ENCODE measurements around the gene LRRC4C.
A peak's percentile ranks its signal among the peaks of the same experiment; 100 is the strongest.

LRRC4C gene

DNA sequence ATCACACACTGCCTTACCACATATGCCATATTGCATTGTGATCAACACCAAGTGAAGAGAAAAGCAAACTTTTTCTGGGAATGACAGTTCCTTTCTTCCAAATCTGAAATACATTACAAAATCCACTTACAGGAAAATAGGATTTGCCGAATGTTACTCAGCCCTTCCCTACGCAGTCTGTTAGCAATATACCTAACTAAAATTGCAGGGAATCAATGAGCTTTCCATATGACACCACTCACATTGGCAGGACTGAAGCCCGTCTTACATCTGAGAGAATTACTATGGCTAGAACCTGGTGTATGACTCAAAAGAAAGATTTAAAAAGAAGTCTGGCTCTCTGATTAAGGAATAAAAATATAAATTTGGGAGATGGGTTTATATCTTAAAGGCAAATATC is 136.0 kb downstream of the LRRC4C start:
- DNase-seq: no peak

DNA sequence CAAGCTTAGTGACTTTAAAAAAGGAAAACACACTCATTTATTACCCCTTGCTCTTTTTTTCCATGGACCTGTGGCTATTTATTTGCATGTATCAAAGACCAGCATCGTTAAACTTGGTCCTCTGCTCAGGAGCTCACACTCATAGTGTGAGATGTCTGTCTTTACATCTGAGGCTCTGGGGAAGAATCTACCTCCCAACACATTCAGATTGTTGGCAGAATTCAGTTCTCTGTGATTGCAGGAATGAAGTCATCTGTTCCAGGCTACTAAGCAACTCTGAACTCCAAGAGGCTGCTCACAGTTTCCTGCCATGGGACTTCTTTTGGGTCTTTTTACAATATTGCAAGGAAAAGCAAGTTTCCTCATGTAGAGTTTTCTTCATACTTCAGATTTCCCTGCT is 138.8 kb downstream of the LRRC4C start:
- DNase-seq: peak; percentile 21

DNA sequence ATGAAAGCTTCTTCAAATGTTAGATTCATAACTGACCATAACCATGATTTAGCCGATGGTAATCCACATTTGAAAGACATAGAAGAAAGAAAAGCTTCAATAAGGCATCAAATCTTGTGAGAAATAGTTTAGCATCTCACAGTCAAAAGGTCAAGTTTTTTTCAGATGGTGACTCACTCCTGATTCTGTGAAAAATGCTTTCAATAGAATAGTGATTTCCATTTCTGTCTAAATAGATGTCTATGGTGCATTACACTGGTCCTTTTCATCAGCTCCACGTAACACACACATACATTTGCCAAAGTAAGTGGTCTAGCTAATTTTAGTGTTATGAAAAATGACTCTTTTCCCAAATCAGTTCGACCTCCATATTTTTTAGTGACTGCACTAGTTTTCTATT is 139.2 kb downstream of the LRRC4C start:
- peak; percentile 55 for DNase-seq

DNA sequence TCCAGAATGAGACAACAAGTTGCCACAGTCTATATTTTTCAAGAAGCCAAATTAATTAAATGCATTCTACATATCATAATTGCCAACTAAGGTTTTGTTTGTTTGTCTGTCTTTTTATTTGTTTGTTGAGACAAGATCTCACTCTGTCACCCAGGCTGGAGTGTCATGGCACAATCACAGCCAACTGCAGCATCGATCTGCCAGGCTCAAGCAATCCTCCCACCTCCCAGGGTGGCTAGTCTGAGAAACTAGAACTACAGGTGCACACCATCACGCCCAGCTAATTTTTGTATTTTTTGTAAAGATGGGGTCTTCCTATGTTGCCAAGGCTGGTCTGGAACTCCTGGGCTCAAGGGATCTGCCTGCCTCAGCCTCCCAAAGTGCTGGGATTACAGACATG is 140.0 kb downstream of the LRRC4C start:
- DNase-seq: no peak

DNA sequence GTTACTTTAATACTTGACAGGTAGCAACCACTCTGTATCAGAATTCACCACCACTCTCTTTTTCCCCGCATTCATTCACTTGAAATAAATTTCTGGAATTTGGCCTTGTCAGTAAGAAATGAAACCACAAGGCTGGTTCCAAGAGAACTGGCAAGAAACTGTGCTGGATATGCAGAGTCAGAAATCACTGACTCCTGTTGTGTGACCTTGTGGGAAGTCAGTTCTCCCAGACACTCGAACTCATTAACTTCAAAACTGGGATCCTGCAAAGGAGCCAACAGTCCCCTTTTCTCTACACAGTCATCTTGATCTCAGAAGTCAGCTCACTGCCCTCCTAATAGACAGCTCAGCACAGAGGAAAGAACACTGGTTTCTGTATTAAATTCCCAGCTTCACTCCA is 142.7 kb downstream of the LRRC4C start:
- peak; percentile 83 for DNase-seq

DNA sequence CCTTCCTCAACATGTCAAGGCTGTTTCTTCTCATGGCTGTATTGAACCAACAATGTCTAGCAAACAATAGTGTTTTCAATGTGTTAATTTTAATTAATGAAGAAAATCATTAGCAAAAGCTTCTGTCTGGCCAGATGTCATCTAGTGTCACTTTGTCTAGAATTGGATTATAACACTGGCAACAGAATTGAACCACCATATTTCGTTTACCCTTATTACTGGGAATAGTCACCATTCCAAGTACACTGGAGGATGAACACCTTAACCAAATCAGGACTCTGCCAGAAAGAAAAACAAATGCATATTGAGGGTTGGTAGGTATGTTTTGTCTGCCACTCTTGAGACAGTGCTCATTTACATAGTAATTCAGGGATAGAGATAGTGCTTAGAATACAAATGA is 146.2 kb downstream of the LRRC4C start:
- DNase-seq: no peak

DNA sequence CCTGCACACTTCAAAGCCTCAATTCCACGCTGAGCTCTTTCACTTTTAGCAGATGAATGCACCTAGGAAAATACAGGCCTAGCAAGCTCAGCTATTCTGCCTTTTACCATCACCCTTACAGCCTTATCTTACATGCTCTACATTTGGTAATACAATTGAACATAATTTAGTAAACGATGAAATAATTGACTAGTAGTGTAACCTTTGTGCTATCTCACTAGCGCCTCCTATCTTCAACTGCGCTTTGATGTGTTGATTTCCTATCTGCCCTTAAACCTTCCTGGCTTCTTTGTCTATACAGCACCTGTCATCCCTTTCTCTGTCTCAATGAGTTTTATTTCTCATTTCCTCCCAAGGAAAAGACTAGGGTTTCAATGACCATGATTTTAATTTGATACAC is 149.7 kb downstream of the LRRC4C start:
- no peak for DNase-seq

DNA sequence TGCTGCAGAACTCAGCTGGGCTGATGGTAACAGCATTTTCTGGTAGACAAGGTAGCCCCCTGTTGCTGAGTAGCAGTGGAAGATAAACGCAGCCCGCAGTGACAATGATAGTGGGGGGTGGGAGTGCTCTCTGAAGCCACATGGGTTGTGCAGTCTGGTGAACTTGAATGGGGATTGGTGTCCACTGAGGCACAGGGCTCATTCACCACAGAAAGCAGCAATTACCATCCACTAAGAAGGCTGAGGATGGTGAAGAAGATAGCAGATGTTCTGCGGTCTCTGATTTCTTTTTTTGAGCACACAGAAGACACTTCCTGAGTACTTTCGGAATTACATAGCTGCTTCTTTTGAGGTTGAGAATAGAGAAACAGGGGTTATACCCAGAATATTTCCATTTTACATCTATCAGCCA is 150.3 kb downstream of the LRRC4C start:
- DNase-seq: no peak

DNA sequence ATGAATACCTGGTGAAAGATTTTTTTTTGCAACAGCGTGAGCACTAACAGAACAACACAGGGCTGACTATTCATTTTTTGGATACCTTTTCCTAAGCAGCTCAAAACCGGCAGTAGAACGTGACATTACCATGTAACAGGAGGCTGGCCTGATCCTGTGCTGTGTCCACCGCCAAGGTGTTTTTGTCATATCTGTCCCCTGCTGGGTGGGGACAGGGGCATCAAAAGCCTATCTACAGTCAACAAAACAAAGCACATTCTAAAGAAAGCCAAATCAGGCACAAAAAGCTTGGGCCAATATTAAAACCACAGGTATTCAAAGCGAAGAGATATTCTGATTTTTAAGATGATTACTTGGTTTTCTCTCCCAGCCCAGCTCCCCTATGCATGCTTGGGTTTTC is 151.2 kb downstream of the LRRC4C start:
- DNase-seq: no peak

DNA sequence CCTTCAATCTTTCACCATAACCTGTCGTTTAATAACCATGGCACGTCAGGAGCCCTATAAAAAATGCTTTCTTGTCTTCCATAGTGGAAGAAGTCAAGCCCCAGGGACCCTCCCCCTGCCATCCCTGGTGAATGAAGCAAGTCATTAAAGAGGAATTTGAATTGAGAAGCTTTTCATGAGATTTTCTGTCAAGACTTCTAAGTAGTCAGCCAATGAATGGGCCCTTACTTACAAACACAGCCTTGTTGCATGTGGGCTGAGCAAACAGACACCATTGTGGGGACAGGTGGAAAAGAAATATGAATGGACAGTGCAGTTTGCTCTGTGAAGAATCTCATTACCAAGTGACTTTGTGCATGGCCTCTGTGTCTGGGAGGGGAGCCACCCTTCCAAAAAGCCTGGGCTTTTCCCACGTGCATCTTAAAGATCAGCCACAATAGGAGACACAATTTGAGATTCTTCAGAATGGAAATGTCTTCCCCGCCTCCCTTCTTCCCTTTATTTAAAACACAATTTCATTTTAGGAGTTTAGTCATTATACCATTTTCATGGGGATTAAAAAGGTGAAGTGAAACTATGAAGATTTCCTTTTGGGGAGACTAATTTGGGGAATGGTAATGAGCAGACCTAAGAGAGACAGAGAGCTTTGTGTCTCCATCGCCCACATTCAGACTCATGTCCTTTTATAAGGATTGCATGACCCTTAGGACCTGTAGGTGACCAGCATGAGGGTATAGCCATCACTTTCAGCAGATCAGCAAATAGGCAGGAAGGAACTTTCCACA is 152.0 kb downstream of the LRRC4C start:
- peak; percentile 16 for DNase-seq

DNA sequence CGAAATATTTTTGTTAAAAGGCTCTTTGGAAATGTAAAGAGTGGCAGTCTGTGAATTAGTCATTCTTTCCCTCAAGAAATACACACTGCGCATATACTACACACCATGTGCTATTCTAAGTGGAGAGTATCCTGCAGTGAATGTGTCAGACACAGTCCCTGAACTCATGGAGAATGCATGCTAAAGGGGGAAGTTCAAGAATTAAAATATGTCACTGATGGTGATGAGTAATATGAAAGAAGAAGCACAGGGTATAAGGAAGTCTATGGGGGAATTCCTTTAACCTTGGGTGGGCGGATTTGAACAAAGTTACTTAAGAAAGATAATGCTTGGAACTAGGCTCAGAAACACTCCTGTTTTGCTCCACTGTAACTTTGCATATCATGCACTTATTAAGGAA is 153.0 kb downstream of the LRRC4C start:
- DNase-seq: peak; percentile 87

DNA sequence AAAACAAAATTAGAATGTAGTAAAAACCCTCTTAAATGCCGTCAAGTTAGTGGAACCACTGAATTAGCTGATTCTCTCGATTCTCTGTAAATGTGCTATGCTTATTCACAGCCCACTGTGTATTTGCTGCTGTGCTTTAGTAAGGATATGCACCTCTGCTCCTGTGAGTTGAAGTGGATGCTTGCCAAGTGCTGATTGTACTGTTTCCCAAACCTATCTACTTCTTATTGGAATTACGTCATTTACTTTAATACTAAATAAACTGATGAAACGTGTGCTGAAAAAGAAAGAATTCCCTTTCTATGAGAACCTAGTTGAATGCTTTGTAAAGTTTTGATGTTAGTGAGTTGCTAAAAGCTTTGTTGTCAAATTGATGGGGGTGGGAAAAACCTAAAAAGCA is 158.4 kb downstream of the LRRC4C start:
- DNase-seq: peak; percentile 66

DNA sequence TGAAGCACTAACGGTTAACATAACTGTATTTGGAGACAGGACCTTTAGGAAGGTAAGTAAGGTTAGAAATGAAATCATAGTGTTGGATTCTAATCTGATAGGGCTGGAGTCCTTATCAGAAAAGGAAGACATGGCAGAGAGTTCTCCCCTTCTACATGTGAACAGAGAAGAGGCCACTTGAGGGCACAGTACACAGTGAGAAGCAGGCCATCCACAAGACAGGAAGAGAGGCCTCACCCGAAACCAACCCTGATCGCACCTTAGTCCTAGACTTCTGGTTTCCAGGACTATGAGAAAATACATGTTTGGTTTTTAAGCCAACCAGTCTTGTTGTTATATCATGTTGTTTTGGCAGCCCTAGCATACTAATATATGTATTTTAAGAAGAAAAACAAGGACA is 170.0 kb downstream of the LRRC4C start:
- DNase-seq: no peak

DNA sequence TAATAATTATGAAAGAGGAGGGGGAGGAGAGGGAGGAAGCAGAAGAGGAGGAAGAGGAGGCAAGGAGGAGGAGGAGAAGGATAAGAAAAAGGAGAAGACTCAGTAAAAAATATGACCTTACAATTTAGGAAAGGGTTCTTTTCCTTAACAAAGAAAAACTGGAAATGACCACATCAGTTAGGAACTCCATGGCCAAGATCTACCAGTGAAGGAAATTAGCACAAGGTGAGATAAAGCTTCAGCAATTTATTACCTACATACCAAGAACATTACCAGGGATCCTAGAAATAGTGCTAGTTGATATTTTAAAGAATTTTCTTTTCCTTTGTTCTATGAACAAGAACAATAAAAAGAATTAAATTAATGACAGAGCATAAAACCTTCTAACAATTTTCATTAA is 172.7 kb downstream of the LRRC4C start:
- DNase-seq: no peak

DNA sequence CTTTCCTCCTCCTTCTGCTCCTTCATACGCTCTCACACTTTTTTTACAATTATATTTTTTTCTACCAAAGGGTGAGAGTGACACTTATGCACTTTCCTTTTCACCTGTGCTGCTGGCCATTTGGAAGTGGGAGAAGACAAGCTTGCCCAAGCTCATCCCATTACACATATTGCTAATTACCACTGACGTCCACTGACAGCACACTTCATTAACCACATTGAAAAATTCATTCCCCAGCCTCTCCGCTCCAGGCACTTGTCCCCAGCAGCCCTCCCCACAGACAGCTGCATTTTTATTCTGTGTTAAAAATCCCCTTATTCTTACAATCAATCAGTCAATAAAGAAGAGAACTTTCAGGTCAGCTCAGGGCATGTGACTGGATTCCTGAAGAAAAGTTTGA is 175.1 kb downstream of the LRRC4C start:
- no peak for DNase-seq

DNA sequence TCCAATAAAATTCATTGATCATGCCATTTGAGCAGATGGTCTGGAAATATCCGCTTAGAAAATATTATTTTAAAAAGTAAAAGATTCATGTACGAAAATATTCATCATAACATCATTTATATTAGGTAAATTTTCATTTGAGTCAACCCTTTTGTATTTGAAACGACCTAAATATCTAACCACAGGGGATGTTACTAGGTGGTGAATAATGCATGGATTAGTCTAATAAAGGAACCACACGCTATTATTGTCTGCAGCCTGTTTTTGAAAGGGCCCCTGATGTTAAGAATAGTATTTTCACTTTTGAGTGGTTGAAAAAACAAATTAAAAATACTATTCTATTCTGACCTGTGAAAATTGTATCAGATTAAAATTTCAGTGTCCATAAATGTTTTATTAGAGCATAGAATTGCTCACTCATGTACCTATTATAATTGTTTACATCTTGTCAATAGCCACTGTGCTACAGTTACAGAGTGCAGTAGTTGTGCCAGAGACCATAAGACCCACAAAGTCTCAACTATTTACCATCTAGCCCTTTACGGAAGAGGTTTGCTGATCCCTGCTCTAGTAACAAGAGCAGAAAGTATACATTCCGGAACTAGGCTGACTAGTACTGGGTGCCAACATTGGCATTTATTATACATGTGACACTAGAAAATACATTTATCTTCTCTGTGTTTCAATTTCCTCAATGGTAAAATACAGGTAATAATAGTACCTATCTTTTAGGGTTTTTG is 176.1 kb downstream of the LRRC4C start:
- peak; percentile 71 for DNase-seq

DNA sequence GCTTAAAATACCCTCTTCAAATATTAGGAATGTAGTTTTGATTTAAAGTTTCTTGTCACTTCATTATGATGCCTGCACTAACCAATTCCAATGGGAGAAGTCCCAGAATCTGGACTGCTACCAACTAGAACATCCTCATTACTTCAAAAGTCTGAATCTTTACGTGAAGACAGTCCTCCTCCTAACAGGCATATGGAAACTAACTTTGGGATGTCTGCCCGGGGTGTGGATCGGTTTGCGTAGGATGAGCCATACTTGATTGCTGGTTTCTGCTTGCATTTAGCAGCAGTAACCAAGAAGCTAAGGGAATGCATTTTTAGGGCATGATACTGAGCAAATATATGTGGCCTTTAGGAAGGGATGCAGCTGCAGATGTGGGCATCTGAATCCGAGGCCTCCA is 177.1 kb downstream of the LRRC4C start:
- peak; percentile 92 for DNase-seq

DNA sequence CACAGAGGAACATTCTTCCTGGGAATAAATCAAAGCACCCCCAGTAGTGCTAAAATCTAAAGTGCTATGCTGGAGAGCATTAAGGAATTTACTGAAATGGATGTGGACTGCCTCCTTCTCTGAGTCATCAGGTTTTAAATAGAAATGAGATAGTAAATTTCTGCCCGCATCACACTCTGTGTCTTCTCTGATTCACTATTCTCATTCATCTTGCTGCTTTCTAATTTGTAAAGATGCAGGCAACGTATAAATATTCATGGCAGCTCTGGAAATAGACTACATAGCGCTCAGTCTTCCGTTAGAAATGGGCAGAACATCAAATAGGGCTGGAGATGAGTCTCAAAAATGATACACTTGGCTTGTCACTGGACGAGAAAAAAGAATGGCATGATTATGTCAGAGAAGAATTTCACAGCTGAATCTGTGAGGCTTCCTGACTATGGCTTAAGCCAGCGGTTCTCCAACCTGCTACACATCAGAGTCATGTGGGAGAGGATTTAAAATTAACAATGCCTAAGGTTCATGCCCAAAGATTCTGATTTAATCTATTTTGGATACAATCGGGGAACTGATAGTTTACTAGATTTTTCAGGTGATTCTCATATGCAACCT is 178.2 kb downstream of the LRRC4C start:
- peak; percentile 97 for DNase-seq

DNA sequence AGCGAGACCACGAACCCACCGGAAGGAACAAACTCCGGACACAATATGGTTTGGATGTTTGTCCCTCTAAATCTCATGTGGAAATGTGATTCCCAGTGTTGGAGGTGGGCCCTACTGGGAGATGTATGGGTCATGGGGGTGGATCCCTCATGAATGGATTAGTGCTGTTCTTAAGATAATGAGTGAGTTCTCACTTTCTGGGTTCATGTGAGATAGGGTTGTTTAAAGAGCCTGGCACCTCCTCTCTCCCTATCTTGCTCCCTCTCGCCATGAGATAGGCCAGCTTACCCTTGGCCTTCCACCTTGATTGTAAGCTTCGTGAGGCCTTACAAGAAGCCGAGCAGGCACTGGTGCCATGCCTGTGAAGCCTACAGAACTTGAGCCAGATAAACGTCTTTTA is 184.6 kb downstream of the LRRC4C start:
- no peak for DNase-seq

DNA sequence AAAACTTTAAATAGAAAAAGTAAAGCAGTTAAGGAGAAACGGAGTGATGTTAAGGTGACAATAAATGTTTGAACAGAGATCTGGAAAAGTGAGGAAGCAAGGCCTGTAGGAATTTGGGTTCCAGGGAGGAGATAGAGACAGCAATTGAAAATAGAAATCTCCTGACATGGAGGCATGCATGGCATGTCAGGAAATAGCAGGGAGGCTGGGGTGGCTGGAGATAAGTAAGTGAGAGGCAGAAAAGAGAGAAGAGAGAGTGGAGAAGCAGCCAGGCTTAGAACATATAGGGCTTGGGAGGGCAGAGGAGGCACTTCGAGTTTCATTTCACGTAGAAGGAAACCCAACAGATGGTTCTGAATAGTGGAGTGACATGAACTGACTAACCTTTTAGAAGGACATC is 185.5 kb downstream of the LRRC4C start:
- peak; percentile 12 for DNase-seq

DNA sequence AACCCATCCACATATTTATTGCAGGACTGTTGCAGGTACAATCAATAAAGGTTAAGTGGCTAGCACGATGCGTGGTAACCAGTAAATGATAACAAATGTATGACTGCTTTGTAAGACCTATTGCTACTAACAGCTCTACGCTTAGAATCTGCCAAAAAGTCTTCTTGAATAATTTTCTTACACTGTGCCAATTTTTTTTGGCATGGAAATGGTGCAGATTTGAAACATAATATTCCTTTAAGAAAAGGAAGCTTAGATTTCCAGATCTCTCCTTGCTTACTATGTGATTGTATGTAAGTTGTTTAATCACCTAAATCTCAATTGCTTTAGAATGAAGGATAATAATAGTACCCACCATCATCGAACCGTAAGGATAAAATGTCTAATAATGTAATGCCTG is 192.0 kb downstream of the LRRC4C start:
- DNase-seq: no peak

DNA sequence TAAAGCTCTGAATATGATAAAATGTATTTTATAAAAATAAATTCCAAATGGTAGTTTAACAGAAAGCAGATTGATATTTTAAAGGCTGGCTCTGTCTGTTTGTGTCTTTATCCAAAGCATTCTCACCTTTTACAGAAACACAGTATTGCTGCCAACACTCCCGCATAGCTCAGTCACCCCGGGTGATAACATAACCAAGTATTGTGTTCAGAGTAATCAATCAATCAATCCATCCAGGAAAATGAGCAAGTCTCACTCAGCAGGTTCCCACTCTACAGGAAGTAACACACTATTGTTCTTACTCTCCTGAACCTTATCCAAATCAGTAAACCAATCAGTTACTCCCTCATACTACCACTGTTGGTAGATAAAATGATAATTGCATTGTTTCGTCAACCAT is 203.4 kb downstream of the LRRC4C start:
- DNase-seq: no peak

DNA sequence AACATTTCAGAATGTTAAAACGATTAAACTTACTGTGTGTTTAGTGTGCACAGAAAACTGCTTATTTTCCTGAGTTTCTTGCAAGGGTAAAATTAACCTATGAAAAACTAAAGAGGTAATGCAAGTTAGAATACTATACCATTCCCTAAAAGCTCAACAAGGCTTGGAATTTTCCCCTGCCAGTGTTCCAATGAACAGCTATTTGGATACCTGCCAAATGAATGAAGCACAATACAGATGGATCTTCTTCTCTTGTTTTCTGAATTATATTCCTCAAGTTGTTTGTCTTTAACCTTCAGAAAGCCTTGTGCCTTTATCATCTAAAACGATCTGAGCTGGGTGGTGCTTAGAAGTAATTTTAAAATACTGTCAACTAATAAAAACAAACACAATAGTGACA is 204.5 kb downstream of the LRRC4C start:
- DNase-seq: no peak

DNA sequence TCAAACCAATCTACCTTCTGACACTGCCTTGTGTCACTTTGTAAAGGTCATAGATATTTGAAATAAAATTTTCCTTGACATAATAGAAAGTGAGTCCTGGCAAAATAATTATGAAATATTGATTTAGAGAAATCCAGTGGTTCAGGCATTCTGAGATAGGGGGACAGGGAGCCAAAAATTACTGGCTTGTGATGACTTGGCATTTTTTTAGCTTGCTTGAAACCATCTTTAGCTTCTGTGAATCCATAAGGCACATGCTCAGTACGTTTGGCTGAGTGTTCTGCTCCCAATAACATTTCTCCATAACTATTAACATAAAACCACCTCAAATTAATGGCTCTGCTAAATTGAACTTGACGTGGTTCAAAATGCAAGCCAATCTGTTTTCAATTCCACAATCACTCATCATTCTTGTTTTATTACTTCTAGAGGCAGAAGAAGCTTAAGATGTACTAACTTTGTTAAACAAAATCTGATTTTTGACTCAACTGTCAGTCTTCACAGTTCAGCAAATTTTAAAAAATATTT is 209.0 kb downstream of the LRRC4C start:
- peak; percentile 32 for DNase-seq
